Thyroid gland (tissue), 4 donors: ENCODE results near the gene SPATC1L.
A peak's percentile ranks its signal among the peaks of the same experiment; 100 is the strongest.

ENCODE experiments used
- CTCF ChIP-seq, 6 experiments: fragments of 200-600 bp in 3 of 6; fragments of 450-650 bp in 3 of 6; sonication (generic) in 3 of 6; IDR thresholded peaks; one replicate each; pipeline ENCODE4 v1.5.1; 2016 to 2019; ENCODE audit warnings: antibody characterized with exemption in 6 of 6, mild to moderate bottlenecking in 2 of 6, inconsistent platforms in 1 of 6, moderate library complexity in 1 of 6
- POLR2A ChIP-seq, 2 donors: fragments of 450-650 bp; IDR thresholded peaks; one replicate each; pipeline ENCODE4 v1.6.1; 2017; ENCODE audit warnings: antibody characterized with exemption in 2 of 2, mild to moderate bottlenecking in 2 of 2, moderate library complexity in 1 of 2

GRCh38 chr21:46229133-46229922 is 45.1 kb upstream of the SPATC1L start:
- TF ChIP-seq CTCF (IDR thresholded peaks at IDR 0.05), result peak in 5 of 6 experiments; percentile 19 to 78 (median 26)
- no peak for TF ChIP-seq POLR2A (IDR thresholded peaks at IDR 0.05)
